Skeletal muscle tissue (tissue), 4 donors: Measurements from ENCODE around the gene NAIF1. TPM values are rescaled to one million over a fixed set of nuclear protein-coding genes. Genes with fewer than 3 reads are reported as not detected.
"Not testable (repeated sequence)": the region's sequence is repeated elsewhere in the genome, so short reads cannot be mapped to it uniquely, and the experiment has no call there.

Source experiments
- H3K27ac ChIP-seq: one replicate; pipeline ENCODE4 v1.7.0; 2013; ENCODE audit warnings: mild to moderate bottlenecking, low read depth, low read length, inconsistent platforms
- H3K27me3 ChIP-seq, 3 donors: one replicate each; pipeline ENCODE4 v1.7.0; 2013; ENCODE audit warnings: low read length in 3 of 3; ENCODE audit not compliant: control insufficient read depth in 3 of 3, insufficient read depth in 3 of 3
- H3K36me3 ChIP-seq, 3 donors: one replicate each; pipeline ENCODE4 v1.7.0; 2013; ENCODE audit warnings: low read length in 3 of 3; ENCODE audit not compliant: control insufficient read depth in 3 of 3, insufficient read depth in 3 of 3
- H3K4me1 ChIP-seq, 3 donors: one replicate each; pipeline ENCODE4 v1.7.0; 2013; ENCODE audit warnings: low read length in 3 of 3, mild to moderate bottlenecking in 3 of 3; ENCODE audit not compliant: control insufficient read depth in 3 of 3, insufficient read depth in 3 of 3
- H3K4me3 ChIP-seq, 3 donors: one replicate each; pipeline ENCODE4 v1.7.0; 2013; ENCODE audit warnings: low read length in 3 of 3
- H3K9ac ChIP-seq, 3 donors: one replicate each; pipeline ENCODE4 v1.7.0; 2013; ENCODE audit warnings: low read length in 3 of 3, mild to moderate bottlenecking in 3 of 3, moderate library complexity in 2 of 3, low read depth in 1 of 3
- H3K9me3 ChIP-seq, 3 donors: one replicate each; pipeline ENCODE4 v1.7.0; 2013; ENCODE audit warnings: low read length in 3 of 3; ENCODE audit not compliant: control insufficient read depth in 3 of 3
- total RNA-seq: library from RNA; depleted of rRNA; stranded (reverse); fragments of >200 nt; gene quantifications from one replicate; pipeline ENCODE4 v1.2.3, GENCODE V29; 2014
- donor health status: Osteomylitis.

NAIF1 gene
- total RNA-seq, 1 donor from 2014 or later, result 8.9 TPM

DNA sequence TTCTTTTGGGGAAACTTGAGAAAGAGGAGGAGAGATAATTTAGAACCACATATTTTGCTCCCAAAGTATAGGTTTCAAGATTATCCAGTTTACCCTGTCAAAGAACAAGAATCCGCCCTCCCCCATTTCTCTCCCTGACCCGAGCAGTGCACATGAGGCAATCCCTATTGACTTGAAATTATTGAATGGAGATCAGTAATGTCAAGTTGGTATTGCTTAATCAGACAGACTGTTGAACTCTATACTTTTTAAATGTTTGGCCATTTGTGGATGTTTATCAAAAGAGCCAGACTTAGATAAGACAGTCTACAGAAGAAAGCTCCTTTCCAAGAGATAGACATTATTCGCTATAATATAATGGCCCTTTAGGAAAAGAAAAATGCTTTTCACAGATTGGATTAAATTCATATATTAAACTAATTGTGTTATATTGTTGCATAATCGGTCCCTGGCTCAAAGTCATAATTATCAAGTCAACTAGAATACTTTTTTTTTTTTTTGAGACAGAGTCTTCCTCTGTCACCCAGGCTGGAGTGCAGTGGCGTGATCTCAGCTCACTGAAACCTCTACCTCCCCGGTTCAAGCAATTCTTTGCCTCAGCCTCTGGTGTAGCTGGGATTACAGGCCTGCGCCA is 6.2 kb upstream of the NAIF1 start:
- Histone ChIP-seq H3K4me1 (peaks cover 33 to 41% (median 34%) of the 10 kb centered on the region in 3 donors), H3K4me3 (no peak overlapping the region), H3K27ac (peak overlapping the region; percentile 77), H3K9ac (peak overlapping the region in 1 of 3 donors; percentile 50), H3K36me3 (no peaks in the 10 kb centered on the region), H3K27me3 (no peaks in the 10 kb centered on the region), H3K9me3 (no peaks in the 10 kb centered on the region)

DNA sequence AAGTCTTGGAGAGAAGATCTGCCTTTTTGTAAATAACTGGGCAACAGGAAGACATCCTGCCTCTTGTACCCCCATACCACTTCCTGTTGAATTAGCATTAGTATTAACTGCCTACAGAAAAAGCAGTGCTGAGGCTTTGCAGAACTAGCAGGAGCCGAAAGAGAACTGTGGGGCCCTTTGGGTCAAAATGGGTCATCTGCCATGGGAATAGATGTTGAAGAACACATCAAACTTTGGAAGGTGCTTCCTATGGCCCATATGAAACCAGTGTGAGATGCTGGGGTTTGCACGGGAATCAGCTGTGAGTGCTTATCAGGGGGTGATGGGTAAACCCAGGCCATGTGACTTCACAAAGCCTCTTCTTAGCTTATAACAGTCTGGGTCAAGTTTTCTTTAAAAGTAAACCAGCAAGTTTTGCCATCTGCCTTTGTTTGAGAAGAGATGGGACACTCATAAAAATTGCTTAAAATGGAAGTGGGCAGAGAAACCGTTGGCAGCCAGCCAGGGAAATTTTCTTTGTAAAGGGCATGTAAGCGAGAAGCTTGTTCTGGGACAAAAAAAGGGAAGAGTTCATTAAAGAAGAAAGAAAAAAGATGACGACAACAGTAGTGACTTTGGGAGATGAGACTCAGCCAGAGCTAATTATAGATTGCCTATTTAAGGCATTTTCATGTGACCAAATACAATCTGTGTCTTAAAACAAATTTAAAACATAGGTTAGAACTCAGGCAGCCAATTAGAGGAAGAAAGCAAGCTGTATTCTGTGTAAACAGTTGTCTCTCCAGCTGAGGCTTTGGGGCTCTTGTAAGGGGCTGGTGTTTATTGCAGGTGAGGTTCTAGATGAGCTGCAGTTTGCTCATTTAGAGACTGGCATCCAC is 5.3 kb upstream of the NAIF1 start:
- Histone ChIP-seq H3K9ac (peak overlapping the region; percentile 27 to 50 (median 44)), H3K4me1 (peaks cover 27 to 37% (median 27%) of the 10 kb centered on the region in 3 donors), H3K36me3 (no peaks in the 10 kb centered on the region), H3K4me3 (no peak overlapping the region), H3K9me3 (no peaks in the 10 kb centered on the region), H3K27ac (peak overlapping the region; percentile 77), H3K27me3 (no peaks in the 10 kb centered on the region)

DNA sequence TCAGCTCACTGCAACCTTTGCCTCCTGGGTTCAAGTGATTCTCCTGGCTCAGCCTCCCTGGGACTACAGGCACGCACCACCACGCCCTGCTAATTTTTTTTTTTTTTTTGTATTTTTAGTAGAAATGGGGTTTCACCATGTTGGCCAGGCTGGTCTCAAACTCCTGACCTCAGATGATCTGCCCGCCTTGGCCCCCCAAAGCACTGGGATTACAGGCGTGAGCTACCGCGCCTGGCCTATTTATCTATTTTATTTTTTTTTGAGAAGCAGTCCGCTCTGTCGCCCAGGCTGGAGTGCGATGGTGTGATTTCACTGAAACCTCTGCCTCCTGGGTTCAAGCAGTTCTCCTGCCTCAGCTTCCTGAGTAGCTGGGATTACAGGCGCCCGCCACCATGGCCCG is 4.4 kb upstream of the NAIF1 start:
- peak overlapping the region in 1 of 3 donors; percentile 50 for H3K9ac ChIP-seq
- peak overlapping the region; percentile 77 for H3K27ac ChIP-seq
- not testable (repeated sequence) for H3K4me3 ChIP-seq, H3K27me3 ChIP-seq, H3K9me3 ChIP-seq, H3K36me3 ChIP-seq
- H3K4me1 ChIP-seq, result peaks cover 31 to 44% (median 33%) of the 10 kb centered on the region in 3 donors

DNA sequence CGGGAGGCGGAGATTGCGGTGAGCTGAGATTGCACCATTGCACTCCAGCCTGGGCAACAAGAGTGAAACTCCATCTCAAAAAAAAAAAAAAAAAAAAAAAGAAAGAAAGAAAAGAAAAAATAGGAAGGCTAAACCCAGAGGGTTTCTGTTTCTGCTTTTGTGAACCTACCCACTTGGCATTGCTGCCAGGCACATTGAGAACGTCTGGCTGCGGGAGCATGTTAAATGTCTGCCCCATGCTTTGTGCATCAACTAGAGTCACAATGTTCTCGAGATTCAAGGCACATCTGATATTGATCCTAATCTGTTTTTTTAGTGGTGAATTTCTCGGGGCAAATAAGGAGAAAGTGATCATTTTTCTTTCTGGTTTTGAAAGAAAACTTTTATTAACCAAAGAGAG is 3.8 kb upstream of the NAIF1 start:
- Histone ChIP-seq H3K4me1 (peaks cover 37 to 50% (median 39%) of the 10 kb centered on the region in 3 donors), H3K27me3 (no peaks in the 10 kb centered on the region), H3K27ac (no peak overlapping the region), H3K36me3 (no peaks in the 10 kb centered on the region), H3K4me3 (peak overlapping the region in 1 of 3 donors; percentile 5), H3K9ac (no peak overlapping the region), H3K9me3 (no peaks in the 10 kb centered on the region)

DNA sequence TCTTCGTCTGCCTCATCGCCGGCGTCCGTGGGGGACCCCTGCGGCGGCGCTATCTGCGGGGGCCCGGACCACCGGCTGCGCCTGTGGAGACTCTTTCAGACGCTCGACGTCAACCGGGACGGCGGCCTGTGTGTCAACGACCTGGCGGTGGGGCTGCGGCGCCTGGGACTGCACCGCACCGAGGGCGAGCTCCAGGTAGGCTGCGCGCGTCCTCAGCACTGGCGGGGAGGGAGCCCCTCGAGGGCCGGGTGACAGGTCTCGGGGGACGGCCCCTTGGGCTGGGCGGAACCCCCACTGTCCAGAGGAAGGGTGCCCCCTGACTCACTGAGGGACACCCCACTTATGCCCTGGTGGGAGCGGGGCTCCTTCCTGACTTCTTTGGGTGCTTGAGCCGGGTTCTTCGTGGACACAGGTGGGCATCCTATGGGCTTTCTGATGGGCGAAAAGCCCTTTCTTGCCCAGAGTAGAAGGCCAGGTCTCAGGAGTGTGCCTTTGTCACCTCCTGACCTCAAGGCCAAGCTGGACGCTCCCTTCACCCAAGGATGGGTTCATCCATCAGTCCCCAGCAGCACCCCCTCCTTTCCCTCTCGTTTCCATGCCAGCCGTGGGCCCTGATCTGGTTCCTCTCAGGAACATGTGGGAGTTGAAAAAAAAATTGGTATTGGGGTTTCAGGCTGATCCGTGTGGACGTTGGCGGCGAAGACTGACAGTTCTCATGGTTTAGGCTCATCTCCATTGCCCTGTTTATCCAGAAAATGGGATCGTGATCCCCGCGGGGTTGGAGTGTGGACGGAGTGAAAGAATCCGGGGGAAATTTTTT is 1.5 kb upstream of the NAIF1 start:
- no peaks in the 10 kb centered on the region for H3K27me3 ChIP-seq
- peak overlapping the region; percentile 81 to 99 (median 83) for H3K4me3 ChIP-seq
- H3K4me1 ChIP-seq, result peaks cover 40 to 54% (median 45%) of the 10 kb centered on the region in 3 donors

DNA sequence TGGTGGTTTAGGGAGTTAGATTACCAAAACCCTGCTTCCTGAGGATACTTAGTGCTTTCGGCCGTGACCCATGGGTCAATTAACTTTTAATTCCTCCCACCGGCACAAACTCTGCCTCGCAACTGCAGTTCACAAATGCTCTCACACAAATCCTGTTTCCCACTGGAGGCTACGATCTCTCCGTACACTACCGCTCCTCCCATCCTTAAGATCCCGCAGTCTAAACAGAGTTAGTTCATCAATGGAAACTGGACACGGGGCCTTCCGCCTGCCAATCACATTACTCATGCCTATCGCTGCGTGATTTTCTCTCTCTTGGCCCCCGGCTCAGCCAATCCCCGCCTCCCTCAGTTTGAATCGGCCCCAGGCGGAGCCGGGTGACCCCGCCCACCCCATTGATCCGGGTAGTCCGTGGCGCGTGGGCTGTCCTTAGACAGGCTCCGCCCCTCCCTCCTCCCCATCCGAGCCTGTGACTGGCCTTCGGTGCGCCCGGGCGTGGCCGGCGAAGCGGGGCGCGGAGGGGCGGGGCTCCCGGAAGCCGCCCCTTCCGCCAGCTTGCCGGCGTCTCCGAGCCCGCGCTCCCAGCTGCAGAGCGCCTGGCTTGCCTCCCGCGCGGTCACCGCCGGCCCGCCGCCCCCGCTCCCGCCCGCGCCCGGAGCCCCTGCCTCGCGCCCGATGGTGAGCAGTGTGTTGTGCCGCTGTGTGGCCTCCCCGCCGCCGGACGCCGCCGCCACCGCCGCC is 695 bp upstream of the NAIF1 start, which contains the start of gene SLC25A25:
SLC25A25 (plus strand) TSS at position 588 of the 741 bp plus-strand sequence; CDS start at position 676, 88 bp downstream.
- no peaks in the 10 kb centered on the region for H3K9me3 ChIP-seq
- H3K4me3 ChIP-seq, result peak within 1 kb of the TSS; percentile 85 to 99 (median 94)
- H3K9ac ChIP-seq, result peak within 1 kb of the TSS; percentile 87 to 99 (median 97)
- no peaks in the 10 kb centered on the region for H3K27me3 ChIP-seq
- peak within 1 kb of the TSS; percentile 99 for H3K27ac ChIP-seq
- peaks cover 0 to 8% (median 8%) of the 10 kb centered on the region in 3 donors for H3K36me3 ChIP-seq
- peaks cover 35 to 47% (median 37%) of the 10 kb centered on the region in 3 donors for H3K4me1 ChIP-seq

More for the DNA sequence above, 1.5 kb upstream of the NAIF1 start:
- Histone ChIP-seq H3K9ac (peak overlapping the region; percentile 76 to 87 (median 81)), H3K9me3 (no peaks in the 10 kb centered on the region), H3K27ac (peak overlapping the region; percentile 81), H3K36me3 (peaks cover 0 to under 1% (median 0%) of the 10 kb centered on the region in 3 donors)

DNA sequence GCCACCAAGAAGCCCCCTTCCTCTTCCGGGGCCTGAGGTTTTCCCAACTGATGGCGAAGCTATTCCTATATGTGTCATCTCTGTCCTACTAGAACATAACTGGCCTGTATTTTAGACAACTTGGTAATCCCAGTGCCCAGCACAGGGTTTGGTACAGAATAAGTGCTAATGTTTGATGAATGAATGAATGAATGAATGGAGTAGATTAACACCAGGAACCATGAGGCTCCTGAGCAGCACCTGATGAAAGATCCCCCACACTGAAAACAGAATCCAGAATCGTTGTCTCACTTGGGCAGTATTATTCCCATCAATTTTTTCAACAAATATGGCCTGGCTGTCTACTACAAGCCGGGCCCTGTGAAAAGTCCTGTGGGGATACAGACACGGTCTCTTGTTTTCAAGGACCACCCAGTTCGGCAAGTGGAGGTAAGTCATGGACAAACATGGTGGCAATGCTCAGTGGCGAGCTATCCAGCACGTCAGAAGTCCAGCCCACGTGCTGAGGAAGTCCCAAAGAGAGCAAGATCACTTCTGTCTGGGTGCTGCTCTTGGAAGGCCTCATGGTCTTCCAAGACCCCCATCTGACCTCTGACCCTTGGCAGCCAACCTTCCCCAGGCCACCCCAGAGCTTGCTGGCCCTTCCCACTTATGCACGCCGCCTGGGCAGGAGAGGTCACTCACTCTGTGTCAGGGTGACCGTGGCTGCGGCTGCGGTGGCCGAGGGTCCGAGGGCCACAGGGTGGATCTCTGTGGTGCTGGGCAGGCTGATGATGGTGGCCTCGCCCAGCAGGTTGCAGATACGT is 1.0 kb downstream of the NAIF1 start:
- Histone ChIP-seq H3K27me3 (no peaks in the 10 kb centered on the region), H3K9ac (peak overlapping the region; percentile 84 to 99 (median 89)), H3K4me3 (peak overlapping the region; percentile 79 to 85 (median 80)), H3K27ac (peak overlapping the region; percentile 99), H3K9me3 (no peaks in the 10 kb centered on the region), H3K36me3 (peaks cover 10 to 19% (median 12%) of the 10 kb centered on the region in 3 donors), H3K4me1 (peaks cover 29 to 44% (median 37%) of the 10 kb centered on the region in 3 donors)

DNA sequence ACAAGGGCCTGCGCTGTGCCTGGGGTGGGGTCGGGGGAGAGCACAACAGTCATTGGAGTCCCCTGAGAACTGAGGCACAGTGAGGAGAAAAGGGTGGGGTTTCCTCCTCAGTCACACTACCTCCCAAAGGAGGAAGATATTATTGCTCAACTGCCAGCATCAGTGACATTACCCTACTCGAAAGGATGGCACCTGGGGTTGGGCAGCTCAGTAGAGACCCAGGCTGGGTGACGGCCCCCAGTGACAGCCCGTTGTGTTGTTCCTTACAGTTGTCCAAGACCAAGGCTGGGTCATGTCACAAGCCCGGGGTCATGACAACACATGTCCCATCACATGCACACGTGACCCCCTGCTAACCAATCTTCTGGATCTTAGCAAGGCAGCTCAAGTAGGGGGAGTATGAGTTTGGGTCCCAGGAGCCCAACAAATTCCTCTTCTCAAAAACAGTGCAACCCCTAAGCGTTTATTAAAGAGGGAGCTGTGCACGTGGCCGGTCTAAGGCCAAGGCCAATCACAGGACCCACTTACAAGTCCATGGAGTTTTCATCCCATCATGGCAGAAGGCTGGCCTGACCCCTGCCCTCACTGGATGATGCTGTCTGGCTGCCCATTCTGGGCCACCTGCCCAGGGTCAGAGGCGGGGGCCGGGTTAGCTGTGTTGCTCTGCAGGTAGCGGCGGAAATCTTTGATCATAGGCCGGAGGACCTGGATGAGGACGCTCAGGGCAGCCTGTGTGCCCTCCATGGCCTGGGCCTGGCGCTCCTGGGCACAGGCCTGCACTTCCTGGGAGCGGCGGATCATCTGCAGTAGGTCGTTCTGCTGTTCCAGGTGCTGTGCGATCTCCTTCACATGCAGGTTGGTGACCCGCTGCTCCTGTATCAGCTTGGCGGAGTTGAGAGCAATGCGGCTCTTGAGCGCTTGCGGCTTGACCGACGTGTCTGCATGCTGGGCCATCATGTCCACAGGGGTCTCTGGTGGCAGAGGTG is 4.0 kb downstream of the NAIF1 start:
- H3K27me3 ChIP-seq, result no peaks in the 10 kb centered on the region
- peaks cover 10 to 19% (median 13%) of the 10 kb centered on the region in 3 donors for H3K36me3 ChIP-seq
- peaks cover 20 to 32% (median 28%) of the 10 kb centered on the region in 3 donors for H3K4me1 ChIP-seq
- H3K9ac ChIP-seq, result no peak overlapping the region
- H3K27ac ChIP-seq, result no peak overlapping the region
- no peaks in the 10 kb centered on the region for H3K9me3 ChIP-seq
- no peak overlapping the region for H3K4me3 ChIP-seq
